ENCODE data around the gene C7orf57.

C7orf57 gene

DNA sequence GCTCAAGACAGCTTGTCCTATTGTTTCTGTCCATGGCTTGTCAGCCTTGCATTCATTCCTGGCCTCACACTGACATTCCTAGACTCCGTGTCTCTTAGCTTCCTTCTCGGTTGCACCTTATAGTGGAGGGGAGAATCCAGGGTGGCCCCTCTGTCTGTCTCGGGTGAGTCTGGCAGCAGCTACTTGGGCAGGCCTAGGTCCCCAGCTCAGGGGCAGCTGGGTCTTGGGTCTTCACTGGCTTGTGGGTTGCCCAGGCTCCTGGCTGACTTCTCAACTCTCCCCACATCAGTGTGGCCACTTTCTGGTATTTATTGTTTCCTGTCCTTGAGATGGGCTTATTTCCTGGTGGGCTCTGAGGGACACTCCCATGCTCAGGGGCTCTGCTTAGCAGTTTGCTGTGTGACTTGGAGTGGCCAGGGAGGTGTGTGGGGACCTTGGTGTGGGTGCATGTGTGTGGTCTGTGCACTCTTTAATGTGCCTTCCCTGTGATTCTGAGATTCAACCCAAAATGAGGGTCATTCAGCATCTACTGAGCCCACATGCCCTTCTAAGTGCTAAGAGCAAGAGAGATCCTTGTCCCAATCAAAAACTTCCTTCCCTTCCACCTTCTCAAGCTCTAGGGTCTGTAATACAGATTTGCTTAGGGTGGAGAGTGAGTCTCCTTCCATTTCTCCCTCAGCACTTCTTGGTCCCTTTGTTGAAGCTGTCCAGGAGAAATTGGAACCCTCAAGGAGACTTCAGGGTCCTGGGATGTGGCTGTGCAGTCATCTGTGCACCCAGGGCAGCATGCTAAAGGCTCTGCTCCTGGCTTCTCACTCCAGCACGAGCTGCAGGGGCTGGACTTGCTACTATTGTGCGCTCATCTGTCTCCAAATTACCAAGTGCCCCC, 73.9 kb downstream of the C7orf57 start:
- Histone ChIP-seq H3K4me2 (ENCODE audit: low read depth, low read length) (no peak overlapping the region), H3K36me3 (replicated peaks; ENCODE audit: insufficient read depth, low read length) (no peaks in the 10 kb centered on the region), H3K9me3 (replicated peaks; ENCODE audit: insufficient read depth, low read length) (no peaks in the 10 kb centered on the region), H4K20me1 (ENCODE audit: insufficient read depth, low read length) (no peaks in the 10 kb centered on the region), H3K4me3 (ENCODE audit: low read length) (no peak overlapping the region), H2AFZ (ENCODE audit: low read length) (no peak overlapping the region), H3K4me1 (ENCODE audit: low read length) (no peaks in the 10 kb centered on the region), H3K27ac (ENCODE audit: low read length) (no peak overlapping the region), H3F3A (ENCODE audit: insufficient read depth, low read length) (no peaks in the 10 kb centered on the region), H3K79me2 (ENCODE audit: low read length) (no peaks in the 10 kb centered on the region), H3K27me3 (replicated peaks; ENCODE audit: insufficient read depth, low read length) (no peaks in the 10 kb centered on the region), H3K9ac (ENCODE audit: low read length) (no peak overlapping the region), H3K9me2 (replicated peaks; ENCODE audit: insufficient read depth, low read length) (no peaks in the 10 kb centered on the region)
- TF ChIP-seq, protein P1, sequence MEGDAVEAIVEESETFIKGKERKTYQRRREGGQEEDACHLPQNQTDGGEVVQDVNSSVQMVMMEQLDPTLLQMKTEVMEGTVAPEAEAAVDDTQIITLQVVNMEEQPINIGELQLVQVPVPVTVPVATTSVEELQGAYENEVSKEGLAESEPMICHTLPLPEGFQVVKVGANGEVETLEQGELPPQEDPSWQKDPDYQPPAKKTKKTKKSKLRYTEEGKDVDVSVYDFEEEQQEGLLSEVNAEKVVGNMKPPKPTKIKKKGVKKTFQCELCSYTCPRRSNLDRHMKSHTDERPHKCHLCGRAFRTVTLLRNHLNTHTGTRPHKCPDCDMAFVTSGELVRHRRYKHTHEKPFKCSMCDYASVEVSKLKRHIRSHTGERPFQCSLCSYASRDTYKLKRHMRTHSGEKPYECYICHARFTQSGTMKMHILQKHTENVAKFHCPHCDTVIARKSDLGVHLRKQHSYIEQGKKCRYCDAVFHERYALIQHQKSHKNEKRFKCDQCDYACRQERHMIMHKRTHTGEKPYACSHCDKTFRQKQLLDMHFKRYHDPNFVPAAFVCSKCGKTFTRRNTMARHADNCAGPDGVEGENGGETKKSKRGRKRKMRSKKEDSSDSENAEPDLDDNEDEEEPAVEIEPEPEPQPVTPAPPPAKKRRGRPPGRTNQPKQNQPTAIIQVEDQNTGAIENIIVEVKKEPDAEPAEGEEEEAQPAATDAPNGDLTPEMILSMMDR (IDR thresholded peaks at IDR 0.05; ENCODE audit: low read length): no peak
- no peak for TF ChIP-seq EZH2phosphoT487 (IDR thresholded peaks at IDR 0.05; ENCODE audit: low read length)
- TF ChIP-seq EZH2 (optimal IDR thresholded peaks at IDR 0.05; ENCODE audit: low read depth, low read length): no peak
- DNase-seq: no peak

DNA sequence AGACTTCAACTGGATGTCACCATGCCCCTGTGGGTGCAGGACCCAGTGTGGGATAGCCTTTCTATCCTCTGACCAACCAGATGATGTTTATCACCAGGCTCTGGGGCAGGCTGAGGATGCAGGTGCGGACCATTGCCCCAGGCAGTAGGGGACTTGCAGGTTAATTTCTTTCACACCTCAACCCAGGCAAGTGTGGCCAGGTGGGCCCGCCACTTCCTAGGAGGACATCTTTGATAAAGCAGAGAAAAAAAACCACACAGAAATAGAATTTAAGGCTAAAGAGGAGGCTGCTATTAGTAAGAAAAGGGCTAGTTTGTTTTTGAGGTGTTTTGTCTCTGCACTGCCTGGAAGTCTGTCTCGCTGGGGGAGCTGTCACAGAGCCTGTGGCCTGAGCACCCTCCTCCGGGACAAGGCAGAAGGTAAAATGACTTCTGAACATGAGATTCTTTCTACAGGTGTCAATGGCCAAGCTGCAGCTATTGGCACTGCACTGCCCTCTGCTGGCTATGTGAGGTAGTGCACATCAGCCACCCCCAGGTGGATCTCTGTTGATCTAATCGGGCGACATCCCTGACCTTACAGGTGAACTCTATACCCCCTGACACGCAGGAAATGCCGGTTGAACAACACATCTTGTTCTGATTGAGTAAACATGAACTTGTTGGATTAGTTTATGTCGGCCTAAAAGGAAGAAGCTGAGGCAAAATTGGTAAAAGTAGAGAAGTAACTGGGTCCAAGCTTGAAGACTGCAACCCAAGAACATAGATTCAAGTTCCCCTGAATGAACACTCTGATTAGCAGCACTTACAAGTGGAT, 74.7 kb downstream of the C7orf57 start:
- TF ChIP-seq EZH2 (optimal IDR thresholded peaks at IDR 0.05; ENCODE audit: low read depth, low read length) (no peak), EZH2phosphoT487 (IDR thresholded peaks at IDR 0.05; ENCODE audit: low read length) (no peak)
- TF ChIP-seq, protein P1 (IDR thresholded peaks at IDR 0.05; ENCODE audit: low read length): peak; percentile 99
- Histone ChIP-seq H3K4me3 (ENCODE audit: low read length) (no peak overlapping the region), H4K20me1 (ENCODE audit: insufficient read depth, low read length) (no peaks in the 10 kb centered on the region), H3K79me2 (ENCODE audit: low read length) (no peaks in the 10 kb centered on the region), H3K9ac (ENCODE audit: low read length) (no peak overlapping the region), H3K9me2 (replicated peaks; ENCODE audit: insufficient read depth, low read length) (no peaks in the 10 kb centered on the region), H3K27ac (ENCODE audit: low read length) (no peak overlapping the region), H3F3A (ENCODE audit: insufficient read depth, low read length) (no peaks in the 10 kb centered on the region), H3K9me3 (replicated peaks; ENCODE audit: insufficient read depth, low read length) (no peaks in the 10 kb centered on the region), H2AFZ (ENCODE audit: low read length) (no peak overlapping the region), H3K4me1 (ENCODE audit: low read length) (no peaks in the 10 kb centered on the region), H3K36me3 (replicated peaks; ENCODE audit: insufficient read depth, low read length) (no peaks in the 10 kb centered on the region), H3K27me3 (replicated peaks; ENCODE audit: insufficient read depth, low read length) (no peaks in the 10 kb centered on the region), H3K4me2 (ENCODE audit: low read depth, low read length) (no peak overlapping the region)
- peak; percentile 86 for DNase-seq

DNA sequence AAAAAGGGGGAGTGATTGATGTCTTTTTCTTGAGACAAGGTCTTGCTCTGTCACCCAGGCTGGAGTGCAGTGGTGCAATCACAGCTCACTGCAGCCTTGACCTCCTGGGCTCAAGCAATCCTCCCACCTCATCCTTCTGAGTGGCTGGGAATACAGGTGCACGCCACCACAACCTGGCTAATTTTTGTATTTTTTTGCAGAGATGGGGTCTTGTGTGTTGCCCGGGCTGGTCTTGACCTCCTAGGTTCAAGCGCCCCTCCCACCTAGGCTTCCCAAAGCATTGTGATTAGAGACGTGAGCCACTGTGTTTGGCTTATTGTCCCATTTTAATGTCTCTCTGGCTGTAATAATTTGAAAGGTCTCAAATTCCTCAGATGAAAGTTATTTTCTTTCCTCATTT, 75.5 kb downstream of the C7orf57 start:
- H3K9me2 ChIP-seq (replicated peaks; ENCODE audit: insufficient read depth, low read length): no peaks in the 10 kb centered on the region
- no peaks in the 10 kb centered on the region for H3K4me1 ChIP-seq (ENCODE audit: low read length)
- no peaks in the 10 kb centered on the region for H3K9me3 ChIP-seq (replicated peaks; ENCODE audit: insufficient read depth, low read length)
- no peaks in the 10 kb centered on the region for H3K27me3 ChIP-seq (replicated peaks; ENCODE audit: insufficient read depth, low read length)
- TF ChIP-seq EZH2 (optimal IDR thresholded peaks at IDR 0.05; ENCODE audit: low read depth, low read length) (no peak), EZH2phosphoT487 (IDR thresholded peaks at IDR 0.05; ENCODE audit: low read length) (no peak)
- TF ChIP-seq, protein P1 (IDR thresholded peaks at IDR 0.05; ENCODE audit: low read length): no peak
- no peak overlapping the region for H3K4me2 ChIP-seq (ENCODE audit: low read depth, low read length)
- H3F3A ChIP-seq (ENCODE audit: insufficient read depth, low read length): no peaks in the 10 kb centered on the region
- no peak overlapping the region for H3K27ac ChIP-seq (ENCODE audit: low read length)
- no peak overlapping the region for H2AFZ ChIP-seq (ENCODE audit: low read length)
- no peaks in the 10 kb centered on the region for H4K20me1 ChIP-seq (ENCODE audit: insufficient read depth, low read length)
- H3K79me2 ChIP-seq (ENCODE audit: low read length): no peaks in the 10 kb centered on the region
- no peak overlapping the region for H3K9ac ChIP-seq (ENCODE audit: low read length)
- H3K4me3 ChIP-seq (ENCODE audit: low read length): no peak overlapping the region
- no peak for DNase-seq
- H3K36me3 ChIP-seq (replicated peaks; ENCODE audit: insufficient read depth, low read length): no peaks in the 10 kb centered on the region
